Dedifferentiated amniotic fluid mesenchymal stem cell (primary cell): ENCODE measurements around the gene C2CD4A.

Source experiments
- DNase-seq: peaks from one replicate; pipeline ENCODE4 v3.0.0-alpha.2; 2016; ENCODE audit errors: extremely low spot score

The C2CD4A gene

GRCh38 chr15:62059816-62060112 is 7.0 kb upstream of the C2CD4A start:
- peak; percentile 49 for DNase-seq

DNA sequence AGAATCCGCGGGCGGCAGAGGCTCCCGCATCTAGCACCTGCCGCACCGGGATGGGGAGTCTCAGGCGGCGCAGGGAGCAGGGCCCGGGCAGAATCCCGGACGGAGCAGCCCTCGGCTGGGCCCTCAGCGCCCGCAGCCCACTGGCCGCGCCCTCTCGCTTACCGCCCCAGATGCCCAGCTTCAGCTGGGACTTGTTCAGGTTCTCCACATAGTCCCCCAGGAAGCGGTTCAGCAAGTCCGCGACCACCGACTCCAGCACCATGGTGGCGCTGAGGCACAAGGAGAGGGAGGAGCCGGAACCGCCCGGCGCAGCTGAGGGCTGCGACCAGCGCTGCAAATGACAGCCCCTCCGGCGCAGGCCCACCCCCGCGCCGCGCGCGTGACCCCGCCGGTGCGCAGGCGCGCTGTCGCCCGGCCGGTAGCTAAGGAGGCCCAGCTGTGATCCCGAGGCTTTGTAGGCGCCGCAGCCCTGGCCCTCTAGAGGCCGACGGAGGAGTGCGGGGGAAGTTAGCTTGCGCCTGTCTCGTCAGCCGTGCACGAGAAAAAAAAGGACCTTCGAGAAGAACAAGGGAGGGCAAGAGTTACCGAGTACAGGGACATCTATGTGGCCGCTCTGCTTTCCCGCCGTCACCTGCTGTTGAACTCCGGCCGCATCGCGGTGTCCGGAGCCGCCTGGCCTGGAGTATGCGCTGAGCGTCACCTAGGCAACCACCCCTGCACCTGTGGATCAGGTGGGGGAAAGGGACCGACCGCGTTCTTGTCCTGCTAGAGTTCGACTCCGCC is 6.5 kb upstream of the C2CD4A start, which contains the start of gene VPS13C:
Gene VPS13C (minus strand): TSS at position 335 of the 783 bp plus-strand sequence. CDS start 73 bp downstream, at position 262.
- peak; percentile 93 for DNase-seq

DNA sequence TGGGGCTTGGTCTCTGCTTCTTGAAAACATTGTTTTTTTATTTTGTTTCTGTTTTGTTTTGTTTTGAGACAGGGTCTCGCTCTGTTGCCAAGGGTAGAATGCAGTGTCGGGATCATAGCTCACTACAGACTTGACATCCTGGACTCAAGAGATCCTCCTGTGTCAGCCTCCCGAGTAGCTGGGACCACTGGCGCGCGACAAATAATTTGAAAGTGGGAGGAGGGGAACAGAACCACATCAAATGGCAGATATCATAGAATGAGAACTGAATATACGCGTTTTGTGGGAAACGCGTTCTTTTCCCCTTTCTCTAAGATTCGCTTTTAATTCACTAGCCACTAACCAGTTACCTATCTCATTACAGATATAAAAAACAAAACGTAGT is 5.9 kb upstream of the C2CD4A start:
- no peak for DNase-seq

GRCh38 chr15:62063825-62064635 is 2.7 kb upstream of the C2CD4A start:
- no peak for DNase-seq

GRCh38 chr15:62067448-62068044 is 769 bp downstream of the C2CD4A start:
- no peak for DNase-seq

GRCh38 chr15:62068071-62068809 is 1.5 kb downstream of the C2CD4A start:
- DNase-seq = no peak

GRCh38 chr15:62068810-62069167 is 2.0 kb downstream of the C2CD4A start:
- no peak for DNase-seq

DNA sequence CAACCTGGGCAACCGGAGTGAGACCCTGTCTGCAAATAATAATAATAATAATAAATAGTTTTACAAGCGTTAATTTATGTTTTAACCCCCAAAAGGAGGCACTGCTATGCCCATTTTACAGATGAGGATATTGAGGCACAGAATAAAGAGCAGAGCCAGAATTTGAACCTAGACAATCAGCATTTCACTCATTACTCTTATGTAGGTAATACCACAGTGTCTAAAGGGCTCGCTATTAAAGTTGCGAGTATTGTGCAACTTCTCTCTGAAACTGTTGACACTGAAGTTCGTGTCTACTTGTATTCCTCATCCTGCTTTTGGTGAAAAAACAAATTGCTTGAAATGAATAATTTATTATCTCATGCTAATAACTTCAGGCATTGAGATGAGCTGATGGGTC is 2.8 kb downstream of the C2CD4A start:
- DNase-seq = no peak

- DNase-seq = peak; percentile 55
Observed at GRCh38 chr15:62071711-62072308, 5.0 kb downstream of the C2CD4A start.

DNA sequence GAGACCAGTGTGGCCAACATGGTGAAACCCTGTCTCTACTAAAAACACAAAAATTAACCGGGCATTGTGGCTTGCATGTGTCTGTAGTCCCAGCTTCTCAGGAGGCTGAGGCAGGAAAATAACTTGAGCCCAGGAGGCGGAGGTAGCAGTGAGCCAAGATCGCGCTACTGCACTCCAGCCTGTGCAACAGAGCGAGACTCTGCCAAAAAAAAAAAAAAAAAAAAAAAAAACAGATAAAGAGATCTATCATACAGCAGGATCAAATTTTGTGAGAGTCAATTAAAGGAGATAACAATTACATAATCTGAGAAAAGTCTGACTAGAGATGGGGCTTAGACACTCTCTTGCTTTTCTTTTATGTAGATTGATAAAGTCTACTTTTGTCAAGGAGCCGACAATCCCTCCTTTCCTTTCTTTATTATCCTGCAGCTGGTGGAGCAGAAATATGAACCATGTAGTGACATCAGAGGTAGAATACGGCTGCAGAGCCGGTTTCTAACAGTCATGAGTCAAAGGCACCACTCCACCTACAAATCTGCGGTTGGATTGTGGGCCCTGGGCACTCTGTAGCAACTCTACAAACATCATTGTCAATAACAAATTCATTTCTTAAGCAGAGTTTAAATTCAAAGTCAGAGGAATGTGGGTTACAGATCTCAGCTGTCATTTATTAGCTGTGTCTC is 9.0 kb downstream of the C2CD4A start:
- DNase-seq = no peak

GRCh38 chr15:62079594-62079993 is 12.8 kb downstream of the C2CD4A start:
- no peak for DNase-seq

DNA sequence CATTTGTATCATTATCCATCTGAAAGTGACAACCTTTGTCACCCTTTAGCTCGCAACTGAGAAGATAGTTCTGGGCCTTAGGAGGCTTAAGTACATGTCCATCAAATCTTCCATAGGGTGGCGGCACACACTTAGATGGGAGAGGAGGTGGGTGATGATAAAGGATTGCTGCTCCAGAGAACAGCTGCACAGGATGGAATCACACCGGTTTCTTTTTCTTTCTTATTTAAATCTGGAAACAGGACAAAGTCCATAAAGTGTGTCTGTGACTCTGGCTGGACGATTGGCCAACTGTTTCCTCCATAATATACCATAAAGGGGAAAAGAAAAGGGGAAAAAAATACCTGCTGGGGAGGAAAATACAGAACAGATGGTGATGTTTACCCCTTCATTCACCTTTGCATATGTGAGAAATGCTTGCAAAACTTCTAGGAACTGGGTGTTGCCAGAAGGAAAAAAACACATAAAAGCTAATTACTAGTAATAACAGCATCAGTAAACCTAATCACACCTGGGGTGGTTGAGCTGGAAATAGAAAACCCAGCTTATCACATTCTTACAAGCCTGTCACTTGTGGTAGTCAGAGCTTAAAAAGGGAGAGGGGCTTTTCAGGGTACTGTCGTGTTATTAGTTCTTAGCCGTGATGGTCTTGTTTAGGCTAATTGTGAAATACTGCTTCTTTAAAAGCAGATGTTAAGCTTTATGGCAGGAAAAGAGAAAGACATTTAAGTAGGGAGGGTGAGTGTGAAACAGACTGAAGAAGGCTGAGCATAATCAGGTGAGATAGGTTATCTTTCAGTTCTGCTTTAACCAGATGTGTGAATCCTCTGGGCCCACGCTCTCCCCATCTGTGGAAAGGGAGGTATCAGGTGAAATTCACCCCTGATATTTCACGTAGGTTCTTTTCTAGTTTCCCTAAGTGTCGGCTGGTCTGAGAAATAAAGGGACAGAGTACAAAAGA is 16.7 kb downstream of the C2CD4A start:
- no peak for DNase-seq

DNA sequence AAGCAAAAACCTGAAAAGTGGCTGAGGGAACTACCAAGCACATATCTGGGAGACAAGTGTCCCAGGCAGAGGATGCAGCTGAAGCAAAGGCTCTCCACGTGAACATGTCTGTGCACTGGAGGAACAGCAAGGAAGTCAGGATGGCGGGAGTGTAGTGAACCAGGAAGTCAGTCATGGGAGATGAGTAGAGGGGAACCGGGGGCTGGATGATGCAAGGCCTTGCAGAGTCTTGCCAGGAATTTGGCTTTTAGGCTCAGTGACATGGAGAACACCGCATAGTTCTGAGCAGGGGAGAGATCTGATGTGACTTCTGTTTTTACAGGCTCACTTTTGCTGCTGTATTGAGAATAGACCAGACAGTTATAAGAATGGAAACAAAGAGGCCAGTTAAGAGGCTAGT is 19.0 kb downstream of the C2CD4A start:
- DNase-seq = no peak

- DNase-seq = peak; percentile 53
Observed at GRCh38 chr15:62087671-62088352, 21.0 kb downstream of the C2CD4A start.

DNA sequence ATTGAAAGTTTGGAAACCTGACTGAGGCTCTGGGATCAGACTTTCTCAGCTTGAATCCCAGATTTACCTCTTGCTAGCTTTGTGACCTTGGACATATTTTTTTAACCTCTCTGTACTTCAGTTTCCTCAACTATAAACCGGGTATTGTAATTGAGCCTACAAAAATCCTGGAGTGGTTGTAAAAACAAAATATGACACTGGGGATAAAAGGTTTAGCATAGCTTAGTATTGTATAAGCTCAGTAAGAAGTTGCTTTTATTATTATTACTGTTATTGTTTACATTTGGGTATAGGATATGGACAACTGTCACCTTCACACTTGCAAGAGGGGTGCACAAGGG is 21.5 kb downstream of the C2CD4A start:
- DNase-seq = no peak

- DNase-seq = no peak
Observed at GRCh38 chr15:62089616-62090015, 22.8 kb downstream of the C2CD4A start.

DNA sequence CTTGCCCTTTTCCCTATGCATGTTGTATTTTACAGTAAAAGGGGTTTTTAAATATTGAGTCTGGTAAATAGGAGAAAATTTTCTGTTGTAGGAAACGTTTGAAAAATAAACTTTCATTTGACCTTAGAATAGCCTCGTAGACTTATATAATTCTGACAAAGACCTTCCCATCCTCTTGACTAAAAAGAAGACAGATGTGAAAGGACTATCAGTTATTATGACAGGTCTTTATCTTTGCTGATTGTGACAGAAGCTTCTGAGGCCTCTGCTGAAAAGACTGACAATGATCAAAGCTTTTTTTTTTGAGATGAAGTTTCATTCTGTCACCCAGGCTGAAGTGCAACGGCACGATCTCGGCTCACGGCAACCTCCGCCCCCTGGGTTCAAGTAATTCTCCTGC is 24.2 kb downstream of the C2CD4A start:
- no peak for DNase-seq

DNA sequence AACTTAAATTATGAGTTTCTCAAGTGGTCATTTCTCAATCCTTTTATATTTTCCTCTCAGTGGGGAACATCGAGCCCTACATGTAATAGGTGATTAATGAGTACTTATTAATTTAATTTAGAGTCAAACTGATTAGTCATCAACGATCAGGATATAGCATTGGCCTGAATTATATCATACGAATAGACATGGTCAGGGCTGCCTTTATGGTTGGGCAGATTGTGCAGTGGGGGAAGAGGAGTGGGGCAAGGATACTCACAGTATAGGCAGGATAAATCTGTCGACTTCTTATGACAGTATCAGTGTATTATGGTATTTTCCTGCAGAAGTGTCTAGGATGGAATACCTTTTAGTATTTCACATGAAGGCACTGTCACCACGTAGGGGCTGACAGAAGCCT is 27.0 kb downstream of the C2CD4A start:
- DNase-seq = no peak

GRCh38 chr15:62094388-62094787 is 27.6 kb downstream of the C2CD4A start:
- DNase-seq = no peak
